Mammary epithelial cell (primary cell): Measurements from ENCODE around the gene SLCO6A1.

Source experiments
- EZH2 ChIP-seq: IDR thresholded peaks from 2 replicates; pipeline ENCODE4 v1.6.1; 2012; ENCODE audit warnings: low read length, inconsistent platforms, borderline replicate concordance
- TF ChIP-seq, protein P1 (sequence below), 2 donors: IDR thresholded peaks in 1 of 2; conservative IDR thresholded peaks in 1 of 2; 2 replicates each; pipeline ENCODE4 v1.5.1; 2011 to 2012; ENCODE audit warnings: inconsistent platforms in 2 of 2, low read length in 2 of 2, mild to moderate bottlenecking in 2 of 2, control low read depth in 1 of 2, low read depth in 1 of 2; ENCODE audit not compliant: insufficient read depth in 1 of 2; ENCODE audit errors: extremely low read depth in 1 of 2

DNA sequence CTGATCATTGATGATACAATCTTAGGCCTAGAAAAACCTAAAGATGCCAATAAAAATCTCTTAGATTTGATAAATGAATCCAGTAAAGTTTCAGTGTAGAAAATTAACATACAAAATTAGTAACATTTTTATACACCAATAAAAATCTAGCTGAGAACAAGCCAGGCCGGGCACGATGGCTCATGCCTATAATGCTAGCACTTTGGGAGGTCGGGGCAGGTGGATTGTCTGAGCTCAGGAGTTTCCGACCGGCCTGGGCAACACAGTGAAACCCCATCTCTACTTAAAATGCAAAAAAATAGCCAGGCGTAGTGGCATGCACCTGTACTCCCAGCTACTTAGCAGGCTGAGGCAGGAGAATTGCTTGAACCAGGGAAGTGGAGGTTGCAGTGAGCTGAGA, 84.4 kb downstream of the SLCO6A1 start:
- TF ChIP-seq, protein P1, sequence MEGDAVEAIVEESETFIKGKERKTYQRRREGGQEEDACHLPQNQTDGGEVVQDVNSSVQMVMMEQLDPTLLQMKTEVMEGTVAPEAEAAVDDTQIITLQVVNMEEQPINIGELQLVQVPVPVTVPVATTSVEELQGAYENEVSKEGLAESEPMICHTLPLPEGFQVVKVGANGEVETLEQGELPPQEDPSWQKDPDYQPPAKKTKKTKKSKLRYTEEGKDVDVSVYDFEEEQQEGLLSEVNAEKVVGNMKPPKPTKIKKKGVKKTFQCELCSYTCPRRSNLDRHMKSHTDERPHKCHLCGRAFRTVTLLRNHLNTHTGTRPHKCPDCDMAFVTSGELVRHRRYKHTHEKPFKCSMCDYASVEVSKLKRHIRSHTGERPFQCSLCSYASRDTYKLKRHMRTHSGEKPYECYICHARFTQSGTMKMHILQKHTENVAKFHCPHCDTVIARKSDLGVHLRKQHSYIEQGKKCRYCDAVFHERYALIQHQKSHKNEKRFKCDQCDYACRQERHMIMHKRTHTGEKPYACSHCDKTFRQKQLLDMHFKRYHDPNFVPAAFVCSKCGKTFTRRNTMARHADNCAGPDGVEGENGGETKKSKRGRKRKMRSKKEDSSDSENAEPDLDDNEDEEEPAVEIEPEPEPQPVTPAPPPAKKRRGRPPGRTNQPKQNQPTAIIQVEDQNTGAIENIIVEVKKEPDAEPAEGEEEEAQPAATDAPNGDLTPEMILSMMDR (conservative IDR thresholded peaks at IDR 0.05 in 1 of 2, IDR thresholded peaks at IDR 0.05 in 1 of 2; ENCODE audit: extremely low read depth in 1 of 2, insufficient read depth in 1 of 2, low read depth in 1 of 2, low read length in 2 of 2), result no peak
- no peak for TF ChIP-seq EZH2
